Kidney glomerular epithelial cell (primary cell): Measurements from ENCODE around the gene HMGXB4.

Source experiments
- DNase-seq: peaks from one replicate; lab custom pipeline; 2025; lab: John Stamatoyannopoulos, UW

HMGXB4 gene

GRCh38 chr22:35326854-35327562, 69.7 kb downstream of the HMGXB4 start:
- DNase-seq: no peak

GRCh38 chr22:35327690-35328471, 70.6 kb downstream of the HMGXB4 start:
- DNase-seq: no peak

- no peak for DNase-seq
These were observed 71.2 kb downstream of the HMGXB4 start for GRCh38 chr22:35328472-35328885.

GRCh38 chr22:35329114-35329847, 72.0 kb downstream of the HMGXB4 start:
- DNase-seq: no peak

- no peak for DNase-seq
These were observed 73.1 kb downstream of the HMGXB4 start for GRCh38 chr22:35330258-35330861.

- no peak for DNase-seq
These were observed 75.0 kb downstream of the HMGXB4 start for GRCh38 chr22:35332278-35332677.

GRCh38 chr22:35333220-35333619, 75.9 kb downstream of the HMGXB4 start:
- DNase-seq: no peak

GRCh38 chr22:35334004-35334403, 76.7 kb downstream of the HMGXB4 start:
- no peak for DNase-seq

- no peak for DNase-seq
These were observed 78.2 kb downstream of the HMGXB4 start for GRCh38 chr22:35335468-35335867.

GRCh38 chr22:35335936-35336781, 78.9 kb downstream of the HMGXB4 start:
- DNase-seq: no peak

GRCh38 chr22:35337932-35338331, 80.6 kb downstream of the HMGXB4 start:
- no peak for DNase-seq

- DNase-seq: no peak
These were observed 84.0 kb downstream of the HMGXB4 start for GRCh38 chr22:35341090-35341874.

GRCh38 chr22:35342390-35342789, 85.1 kb downstream of the HMGXB4 start:
- DNase-seq: no peak

GRCh38 chr22:35343664-35344550, 86.6 kb downstream of the HMGXB4 start:
- no peak for DNase-seq

- DNase-seq: no peak
These were observed 87.8 kb downstream of the HMGXB4 start for GRCh38 chr22:35344956-35345690.
